HL-60 (cell line): ENCODE measurements around the gene PLAU.
A peak's percentile ranks its signal among the peaks of the same experiment; 100 is the strongest.

ENCODE experiments used
- DNase-seq, 2 experiments: peaks; one replicate each; pipeline ENCODE4 v3.0.0-alpha.2; 2010 to 2020; ENCODE audit warnings: low read depth in 1 of 2, low spot score in 1 of 2
- H3K27ac ChIP-seq: fragments of 250-450 bp; sonication (Bioruptor Pico); replicated peaks from 2 replicates; pipeline ENCODE4 v1.5.1; 2020; ENCODE audit warnings: mild to moderate bottlenecking, moderate library complexity
- H3K27me3 ChIP-seq: fragments of 250-450 bp; sonication (Bioruptor Pico); 2 replicates; pipeline ENCODE4 v1.5.1; 2021; ENCODE audit warnings: mild to moderate bottlenecking, moderate library complexity; ENCODE audit not compliant: insufficient read depth, poor library complexity, severe bottlenecking
- H3K4me3 ChIP-seq: replicated peaks from 2 replicates; pipeline ENCODE4 v1.5.1; 2011; ENCODE audit warnings: mild to moderate bottlenecking, control low read depth, low read length; ENCODE audit not compliant: insufficient read depth
- CTCF ChIP-seq: IDR thresholded peaks from one replicate; pipeline ENCODE4 v1.5.1; 2011; ENCODE audit warnings: low read length, control low read depth, inconsistent platforms; ENCODE audit not compliant: insufficient read depth
- GABPA ChIP-seq: IDR thresholded peaks from 2 replicates; pipeline ENCODE4 v1.6.1; 2012; ENCODE audit warnings: low read depth
- POLR2AphosphoS5 ChIP-seq: IDR thresholded peaks from 2 replicates; pipeline ENCODE4 v1.6.1; 2012; ENCODE audit warnings: low read depth
- REST ChIP-seq: IDR thresholded peaks from 2 replicates; pipeline ENCODE4 v1.6.1; 2012; ENCODE audit warnings: low read depth; ENCODE audit not compliant: insufficient replicate concordance
- SPI1 ChIP-seq: IDR thresholded peaks from 2 replicates; pipeline ENCODE4 v1.6.1; 2012; ENCODE audit warnings: low read depth, mild to moderate bottlenecking, borderline replicate concordance

PLAU gene

GRCh38 chr10:73873838-73874215 lies 37.1 kb upstream of the PLAU start:
- Histone ChIP-seq H3K27me3 (no peaks in the 10 kb centered on the region), H3K4me3 (peak overlapping the region; percentile 84), H3K27ac (no peak overlapping the region)
- DNase-seq, result no peak
- TF ChIP-seq POLR2AphosphoS5, result no peak
- no peak for TF ChIP-seq CTCF
- TF ChIP-seq REST, result no peak
- no peak for TF ChIP-seq GABPA
- no peak for TF ChIP-seq SPI1

GRCh38 chr10:73874267-73875138 lies 36.4 kb upstream of the PLAU start, which contains the start of gene CAMK2G:
Gene CAMK2G, minus strand, starts transcription at chr10:73874555. Its CDS starts 94 bp downstream, at chr10:73874461.
- DNase-seq, result peak; percentile 69 to 85
- Histone ChIP-seq H3K27me3 (no peaks in the 10 kb centered on the region), H3K4me3 (peak within 1 kb of the TSS; percentile 84), H3K27ac (peak within 1 kb of the TSS; percentile 80)
- TF ChIP-seq SPI1 (no peak), POLR2AphosphoS5 (peak; percentile 6; the same call in 1 of the 2 replicates)

GRCh38 chr10:73875139-73875475 lies 35.8 kb upstream of the PLAU start:
- no peak for DNase-seq
- TF ChIP-seq SPI1 (peak; percentile 16; the same call in 1 of the 2 replicates), REST (no peak), POLR2AphosphoS5 (no peak)
- Histone ChIP-seq H3K27me3 (no peaks in the 10 kb centered on the region), H3K4me3 (peak overlapping the region; percentile 63; the same call in 1 of the 2 replicates), H3K27ac (peak overlapping the region; percentile 80)

GRCh38 chr10:73876157-73876556 lies 34.8 kb upstream of the PLAU start:
- TF ChIP-seq POLR2AphosphoS5 (no peak), SPI1 (no peak), CTCF (no peak), GABPA (no peak), REST (no peak)
- Histone ChIP-seq H3K27ac (no peak overlapping the region), H3K27me3 (no peaks in the 10 kb centered on the region), H3K4me3 (no peak overlapping the region)
- no peak for DNase-seq
